ENCODE data around the gene GABRG2.

Gene GABRG2

GRCh38 chr5:162091336-162091735, 23.8 kb downstream of the GABRG2 start:
- no peak overlapping the region for H3K4me3 ChIP-seq (ENCODE audit: low read length)
- H3F3A ChIP-seq (ENCODE audit: insufficient read depth, low read length), result no peaks in the 10 kb centered on the region
- no peak overlapping the region for H2AFZ ChIP-seq (ENCODE audit: low read length)
- no peaks in the 10 kb centered on the region for H3K79me2 ChIP-seq (ENCODE audit: low read length)
- no peak for TF ChIP-seq EZH2phosphoT487 (IDR thresholded peaks at IDR 0.05; ENCODE audit: low read length)
- TF ChIP-seq EZH2 (optimal IDR thresholded peaks at IDR 0.05; ENCODE audit: low read depth, low read length), result no peak
- no peak for TF ChIP-seq CTCF (IDR thresholded peaks at IDR 0.05; ENCODE audit: low read length)
- H3K9me2 ChIP-seq (replicated peaks; ENCODE audit: insufficient read depth, low read length), result no peaks in the 10 kb centered on the region
- DNase-seq, result no peak
- H3K36me3 ChIP-seq (replicated peaks; ENCODE audit: insufficient read depth, low read length), result no peaks in the 10 kb centered on the region
- H3K4me2 ChIP-seq (ENCODE audit: low read depth, low read length), result no peak overlapping the region
- no peaks in the 10 kb centered on the region for H4K20me1 ChIP-seq (ENCODE audit: insufficient read depth, low read length)
- no peaks in the 10 kb centered on the region for H3K27me3 ChIP-seq (replicated peaks; ENCODE audit: insufficient read depth, low read length)
- no peaks in the 10 kb centered on the region for H3K9me3 ChIP-seq (replicated peaks; ENCODE audit: insufficient read depth, low read length)
- no peaks in the 10 kb centered on the region for H3K4me1 ChIP-seq (ENCODE audit: low read length)
- no peak overlapping the region for H3K27ac ChIP-seq (ENCODE audit: low read length)
- H3K9ac ChIP-seq (ENCODE audit: low read length), result no peak overlapping the region

DNA sequence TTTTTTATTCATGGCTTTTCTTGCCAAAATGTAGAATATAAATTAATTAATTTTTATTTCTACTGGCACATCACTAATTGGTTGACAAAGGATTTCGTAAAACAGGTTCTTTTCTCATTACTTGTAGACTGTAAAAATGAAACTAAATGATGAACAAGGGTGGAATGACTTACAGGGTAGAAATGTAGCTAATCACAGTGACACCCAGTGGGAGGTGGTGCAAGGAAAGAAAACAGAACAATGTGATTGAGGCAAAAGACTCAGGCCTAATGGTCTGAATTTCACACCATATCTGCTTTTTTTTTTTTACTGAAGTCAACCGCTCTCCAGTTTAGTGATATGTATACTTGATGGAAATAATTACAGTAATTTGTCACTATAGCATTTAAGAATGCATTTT, 28.9 kb downstream of the GABRG2 start:
- TF ChIP-seq CTCF (IDR thresholded peaks at IDR 0.05; ENCODE audit: low read length) (peak; percentile 21; the same call in 1 of the 2 replicates), EZH2phosphoT487 (IDR thresholded peaks at IDR 0.05; ENCODE audit: low read length) (no peak)
- Histone ChIP-seq H3K27me3 (replicated peaks; ENCODE audit: insufficient read depth, low read length) (no peaks in the 10 kb centered on the region), H4K20me1 (ENCODE audit: insufficient read depth, low read length) (no peaks in the 10 kb centered on the region), H3K9ac (ENCODE audit: low read length) (no peak overlapping the region), H3K9me3 (replicated peaks; ENCODE audit: insufficient read depth, low read length) (no peaks in the 10 kb centered on the region), H3K9me2 (replicated peaks; ENCODE audit: insufficient read depth, low read length) (no peaks in the 10 kb centered on the region), H2AFZ (ENCODE audit: low read length) (no peak overlapping the region), H3K27ac (ENCODE audit: low read length) (no peak overlapping the region), H3K4me1 (ENCODE audit: low read length) (no peaks in the 10 kb centered on the region), H3K4me3 (ENCODE audit: low read length) (no peak overlapping the region), H3K36me3 (replicated peaks; ENCODE audit: insufficient read depth, low read length) (no peaks in the 10 kb centered on the region), H3K4me2 (ENCODE audit: low read depth, low read length) (no peak overlapping the region), H3F3A (ENCODE audit: insufficient read depth, low read length) (no peaks in the 10 kb centered on the region), H3K79me2 (ENCODE audit: low read length) (no peaks in the 10 kb centered on the region)
- DNase-seq, result peak; percentile 42

GRCh38 chr5:162107591-162107990, 40.0 kb downstream of the GABRG2 start:
- H3F3A ChIP-seq (ENCODE audit: insufficient read depth, low read length), result no peaks in the 10 kb centered on the region
- no peak overlapping the region for H3K4me2 ChIP-seq (ENCODE audit: low read depth, low read length)
- no peak for DNase-seq
- H3K4me3 ChIP-seq (ENCODE audit: low read length), result no peak overlapping the region
- no peaks in the 10 kb centered on the region for H3K36me3 ChIP-seq (replicated peaks; ENCODE audit: insufficient read depth, low read length)
- H2AFZ ChIP-seq (ENCODE audit: low read length), result no peak overlapping the region
- no peaks in the 10 kb centered on the region for H3K9me3 ChIP-seq (replicated peaks; ENCODE audit: insufficient read depth, low read length)
- no peak for TF ChIP-seq EZH2 (optimal IDR thresholded peaks at IDR 0.05; ENCODE audit: low read depth, low read length)
- no peak for TF ChIP-seq CTCF (IDR thresholded peaks at IDR 0.05; ENCODE audit: low read length)
- no peak for TF ChIP-seq EZH2phosphoT487 (IDR thresholded peaks at IDR 0.05; ENCODE audit: low read length)
- H3K4me1 ChIP-seq (ENCODE audit: low read length), result no peaks in the 10 kb centered on the region
- H4K20me1 ChIP-seq (ENCODE audit: insufficient read depth, low read length), result no peaks in the 10 kb centered on the region
- H3K9ac ChIP-seq (ENCODE audit: low read length), result no peak overlapping the region
- H3K27me3 ChIP-seq (replicated peaks; ENCODE audit: insufficient read depth, low read length), result no peaks in the 10 kb centered on the region
- H3K27ac ChIP-seq (ENCODE audit: low read length), result no peak overlapping the region
- H3K79me2 ChIP-seq (ENCODE audit: low read length), result no peaks in the 10 kb centered on the region
- H3K9me2 ChIP-seq (replicated peaks; ENCODE audit: insufficient read depth, low read length), result no peaks in the 10 kb centered on the region
